Naive B cell (primary cell): ENCODE measurements around the gene IREB2. TPM values are rescaled to one million over a fixed set of nuclear protein-coding genes. Genes with fewer than 3 reads are reported as not detected.
A peak's percentile ranks its signal among the peaks of the same experiment; 100 is the strongest.

Experiments used
- ATAC-seq, 2 donors: fragments of 150-1000 bp; cut with Tn5 transposase; 2 replicates each; pipeline ENCODE4 v1.10.0; 2021; ENCODE audit warnings: low read depth in 2 of 2, mild to moderate bottlenecking in 2 of 2, moderate library complexity in 2 of 2
- DNase-seq: peaks from one replicate; pipeline ENCODE4 v3.0.0; 2022
- H3K27ac Mint-ChIP-seq, 6 donors: one replicate each; pipeline ENCODE4 v1.8.0; 2020 to 2022; ENCODE audit warnings: mild to moderate bottlenecking in 6 of 6, mixed read lengths in 6 of 6, moderate library complexity in 5 of 6, inconsistent platforms in 2 of 6
- H3K27me3 Mint-ChIP-seq, 3 donors: one replicate each; pipeline ENCODE4 v1.8.0; 2021 to 2022; ENCODE audit warnings: mixed read lengths in 3 of 3, mild to moderate bottlenecking in 1 of 3
- H3K36me3 Mint-ChIP-seq, 2 donors: one replicate each; pipeline ENCODE4 v1.8.0; 2020 to 2022; ENCODE audit warnings: mixed read lengths in 2 of 2, inconsistent platforms in 1 of 2, mild to moderate bottlenecking in 1 of 2
- H3K4me1 Mint-ChIP-seq, 3 donors: one replicate each; pipeline ENCODE4 v1.8.0; 2020 to 2022; ENCODE audit warnings: mixed read lengths in 3 of 3, inconsistent platforms in 1 of 3, mild to moderate bottlenecking in 1 of 3, moderate library complexity in 1 of 3
- H3K4me3 Mint-ChIP-seq, 8 donors: one replicate each; pipeline ENCODE4 v1.8.0; 2020 to 2022; ENCODE audit warnings: mild to moderate bottlenecking in 8 of 8, mixed read lengths in 8 of 8, moderate library complexity in 8 of 8, inconsistent platforms in 2 of 8
- H3K9me3 Mint-ChIP-seq, 7 donors: one replicate each; pipeline ENCODE4 v1.8.0; 2020 to 2022; ENCODE audit warnings: mixed read lengths in 7 of 7, mild to moderate bottlenecking in 5 of 7, inconsistent platforms in 2 of 7, moderate library complexity in 1 of 7
- polyA plus RNA-seq, 6 donors: library from polyadenylated mRNA; unstranded; fragments of 300-500 nt; fragmentation: Illumina TruSeq; gene quantifications; one replicate each; pipeline ENCODE4 v1.2.3, GENCODE V29; 2021; ENCODE audit warnings: low read depth in 6 of 6

The IREB2 gene, protein sequence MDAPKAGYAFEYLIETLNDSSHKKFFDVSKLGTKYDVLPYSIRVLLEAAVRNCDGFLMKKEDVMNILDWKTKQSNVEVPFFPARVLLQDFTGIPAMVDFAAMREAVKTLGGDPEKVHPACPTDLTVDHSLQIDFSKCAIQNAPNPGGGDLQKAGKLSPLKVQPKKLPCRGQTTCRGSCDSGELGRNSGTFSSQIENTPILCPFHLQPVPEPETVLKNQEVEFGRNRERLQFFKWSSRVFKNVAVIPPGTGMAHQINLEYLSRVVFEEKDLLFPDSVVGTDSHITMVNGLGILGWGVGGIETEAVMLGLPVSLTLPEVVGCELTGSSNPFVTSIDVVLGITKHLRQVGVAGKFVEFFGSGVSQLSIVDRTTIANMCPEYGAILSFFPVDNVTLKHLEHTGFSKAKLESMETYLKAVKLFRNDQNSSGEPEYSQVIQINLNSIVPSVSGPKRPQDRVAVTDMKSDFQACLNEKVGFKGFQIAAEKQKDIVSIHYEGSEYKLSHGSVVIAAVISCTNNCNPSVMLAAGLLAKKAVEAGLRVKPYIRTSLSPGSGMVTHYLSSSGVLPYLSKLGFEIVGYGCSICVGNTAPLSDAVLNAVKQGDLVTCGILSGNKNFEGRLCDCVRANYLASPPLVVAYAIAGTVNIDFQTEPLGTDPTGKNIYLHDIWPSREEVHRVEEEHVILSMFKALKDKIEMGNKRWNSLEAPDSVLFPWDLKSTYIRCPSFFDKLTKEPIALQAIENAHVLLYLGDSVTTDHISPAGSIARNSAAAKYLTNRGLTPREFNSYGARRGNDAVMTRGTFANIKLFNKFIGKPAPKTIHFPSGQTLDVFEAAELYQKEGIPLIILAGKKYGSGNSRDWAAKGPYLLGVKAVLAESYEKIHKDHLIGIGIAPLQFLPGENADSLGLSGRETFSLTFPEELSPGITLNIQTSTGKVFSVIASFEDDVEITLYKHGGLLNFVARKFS
- 10 to 100 TPM; 14.6 to 19.8 (median 16.6) TPM for polyA plus RNA-seq

DNA sequence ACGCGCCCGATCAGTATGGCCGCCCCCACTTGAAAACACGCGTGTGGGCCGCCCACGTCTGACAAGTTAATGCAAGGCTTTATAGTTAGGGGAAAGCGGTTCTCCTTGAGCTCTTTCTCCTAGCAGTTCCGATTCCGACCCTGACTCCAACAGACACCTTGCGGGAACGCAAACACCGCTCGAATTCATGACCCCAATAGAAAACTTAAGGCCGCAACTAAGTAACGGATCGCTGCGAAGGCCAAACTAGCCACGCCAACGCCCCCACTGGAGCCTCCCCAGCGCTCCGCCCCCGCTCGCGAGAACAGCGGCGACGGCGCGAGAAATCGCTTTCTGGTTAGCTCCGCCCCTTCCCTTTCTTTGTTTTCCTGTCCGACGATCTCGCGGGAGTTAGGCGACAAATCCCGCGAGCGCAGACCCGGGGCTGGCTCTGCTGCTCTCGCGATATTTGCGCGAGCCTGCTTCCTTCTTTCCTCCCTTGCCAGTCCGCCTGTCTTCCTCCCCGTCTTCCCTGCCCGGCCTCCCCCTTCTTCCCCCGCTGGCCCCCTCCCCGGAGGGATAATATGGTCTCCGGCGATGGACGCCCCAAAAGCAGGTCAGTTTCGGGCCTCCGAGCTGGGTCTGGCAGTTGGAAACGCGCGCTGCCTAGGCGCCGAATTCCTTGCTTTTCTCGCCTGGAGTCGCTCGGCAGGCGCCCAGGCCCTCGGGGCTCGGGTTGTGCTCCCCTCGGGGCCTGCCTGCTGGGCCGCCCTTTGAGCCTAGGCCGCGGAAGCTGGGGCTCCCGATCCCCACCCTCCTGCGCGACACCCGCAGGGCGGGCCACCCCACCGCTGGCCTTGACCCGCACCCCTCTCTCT is at the start of gene IREB2:
Gene IREB2, plus strand, starts transcription at position 455 of the 857 bp plus-strand sequence. Its CDS starts 122 bp downstream, at position 577.
- H3K4me3 Mint-ChIP-seq, result peak within 1 kb of the TSS; percentile 90 to 99 (median 97)
- H3K27ac Mint-ChIP-seq, result peak within 1 kb of the TSS; percentile 90 to 97 (median 94)
- peaks cover 0 to 5% of the 10 kb centered on the region in 2 donors for H3K36me3 Mint-ChIP-seq
- peaks cover 0 to 9% (median 0%) of the 10 kb centered on the region in 3 donors for H3K27me3 Mint-ChIP-seq
- DNase-seq, result peak; percentile 98
- peaks cover 0 to 5% (median 3%) of the 10 kb centered on the region in 7 donors for H3K9me3 Mint-ChIP-seq
- peak; percentile 85 to 88 for ATAC-seq
- H3K4me1 Mint-ChIP-seq, result peaks cover 24 to 40% (median 32%) of the 10 kb centered on the region in 3 donors

DNA sequence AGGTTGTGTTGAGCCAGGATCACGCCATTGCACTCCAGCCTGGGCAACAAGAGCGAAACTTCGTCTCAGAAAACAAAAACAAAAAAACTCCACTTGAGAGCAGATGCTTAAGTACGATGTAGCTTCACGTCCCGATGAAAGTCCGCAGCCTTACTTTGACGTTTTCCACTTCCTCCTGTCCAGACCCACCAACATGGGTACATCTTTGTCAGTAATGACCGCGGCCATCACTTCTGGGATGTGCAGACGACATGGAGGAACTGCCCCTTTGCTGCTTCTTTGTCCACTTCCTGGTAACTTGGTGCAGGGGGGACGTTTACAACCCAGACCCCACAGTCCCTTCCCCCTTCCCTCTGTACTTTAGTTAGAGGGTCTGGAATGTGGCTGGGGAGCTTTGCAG is 49.2 kb upstream of the IREB2 start:
- no peaks in the 10 kb centered on the region for H3K4me1 Mint-ChIP-seq
- H3K27me3 Mint-ChIP-seq, result peaks cover 28 to 60% (median 40%) of the 10 kb centered on the region in 3 donors
- H3K9me3 Mint-ChIP-seq, result peaks cover 0 to 5% (median 0%) of the 10 kb centered on the region in 7 donors
- H3K36me3 Mint-ChIP-seq, result peaks cover 0 to 7% of the 10 kb centered on the region in 2 donors
- no peak overlapping the region for H3K27ac Mint-ChIP-seq
- no peak overlapping the region for H3K4me3 Mint-ChIP-seq
- ATAC-seq (no peak), DNase-seq (no peak)

DNA sequence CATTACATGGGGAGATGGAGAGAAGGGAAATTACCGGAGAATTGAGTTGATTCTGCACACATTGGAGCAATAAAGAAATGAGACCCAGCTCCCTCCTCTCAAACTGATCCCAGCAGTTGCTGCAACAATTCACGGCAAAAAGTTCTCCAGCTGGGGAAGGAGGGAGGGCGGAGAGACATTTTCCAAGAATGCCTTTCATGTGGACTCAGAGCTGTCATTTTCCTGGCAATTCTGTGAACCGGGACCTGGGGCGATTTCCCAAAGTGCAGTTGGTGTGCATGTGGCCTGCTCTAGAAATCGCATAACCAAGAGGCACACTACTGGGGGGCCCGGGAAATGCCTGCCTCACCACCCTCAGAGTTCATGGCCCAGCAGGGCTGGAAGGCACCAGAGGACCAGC is 48.7 kb upstream of the IREB2 start:
- DNase-seq (no peak), ATAC-seq (no peak)
- Mint-ChIP-seq H3K27ac (no peak overlapping the region), H3K36me3 (peaks cover 0 to 7% of the 10 kb centered on the region in 2 donors), H3K4me1 (no peaks in the 10 kb centered on the region), H3K4me3 (no peak overlapping the region), H3K27me3 (peaks cover 25 to 60% (median 37%) of the 10 kb centered on the region in 3 donors), H3K9me3 (peaks cover 0 to 5% (median 0%) of the 10 kb centered on the region in 7 donors)

DNA sequence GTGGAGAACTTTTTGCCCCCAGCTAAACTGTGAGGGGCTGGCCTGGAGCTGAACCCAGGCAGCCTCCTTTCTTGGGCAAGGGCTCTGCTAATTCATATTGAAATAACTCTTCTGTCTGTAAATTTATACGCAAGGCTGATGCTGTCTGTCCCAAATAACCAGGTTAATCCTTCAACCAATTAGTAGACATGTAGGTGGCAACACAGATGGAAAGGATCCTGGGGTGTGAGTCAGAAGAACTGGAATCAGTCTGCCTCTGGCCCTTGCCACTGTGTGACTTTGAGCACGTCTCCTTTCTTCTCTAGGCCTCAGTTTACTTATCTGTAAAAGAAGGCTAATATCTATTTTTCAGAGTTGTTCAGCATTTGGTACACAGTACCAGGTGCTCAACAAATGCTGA is 48.3 kb upstream of the IREB2 start:
- ATAC-seq (no peak), DNase-seq (no peak)
- H3K27me3 Mint-ChIP-seq, result peaks cover 25 to 57% (median 36%) of the 10 kb centered on the region in 3 donors
- H3K4me3 Mint-ChIP-seq, result peak overlapping the region in 1 of 8 donors; percentile 44
- H3K27ac Mint-ChIP-seq, result no peak overlapping the region
- H3K9me3 Mint-ChIP-seq, result peaks cover 0 to 5% (median 0%) of the 10 kb centered on the region in 7 donors
- no peaks in the 10 kb centered on the region for H3K4me1 Mint-ChIP-seq
- H3K36me3 Mint-ChIP-seq, result peaks cover 0 to 7% of the 10 kb centered on the region in 2 donors

DNA sequence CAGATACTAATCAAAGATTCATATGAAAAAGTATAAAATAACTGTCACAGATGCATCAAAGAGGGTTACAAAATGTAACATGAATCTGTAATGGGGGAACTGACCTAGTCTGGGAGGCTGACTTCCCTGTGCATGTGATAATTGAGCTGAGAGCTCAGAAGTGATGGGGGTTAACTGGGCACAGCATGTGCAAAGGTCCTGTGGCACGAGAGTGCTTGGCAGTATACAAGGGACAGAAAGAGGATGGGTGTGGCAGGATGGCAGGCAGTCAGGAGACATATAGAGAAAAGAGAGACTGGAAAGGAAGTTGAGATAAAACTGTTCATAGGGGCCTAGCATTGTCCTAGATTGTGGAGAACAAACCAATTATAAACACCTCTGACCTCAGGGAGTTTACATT is 47.8 kb upstream of the IREB2 start:
- peaks cover 0 to 5% (median 0%) of the 10 kb centered on the region in 7 donors for H3K9me3 Mint-ChIP-seq
- DNase-seq (no peak), ATAC-seq (no peak)
- peaks cover 0 to 7% of the 10 kb centered on the region in 2 donors for H3K36me3 Mint-ChIP-seq
- no peaks in the 10 kb centered on the region for H3K4me1 Mint-ChIP-seq
- H3K4me3 Mint-ChIP-seq, result no peak overlapping the region
- peaks cover 20 to 52% (median 31%) of the 10 kb centered on the region in 3 donors for H3K27me3 Mint-ChIP-seq
- peak overlapping the region in 1 of 6 donors; percentile 2 for H3K27ac Mint-ChIP-seq

DNA sequence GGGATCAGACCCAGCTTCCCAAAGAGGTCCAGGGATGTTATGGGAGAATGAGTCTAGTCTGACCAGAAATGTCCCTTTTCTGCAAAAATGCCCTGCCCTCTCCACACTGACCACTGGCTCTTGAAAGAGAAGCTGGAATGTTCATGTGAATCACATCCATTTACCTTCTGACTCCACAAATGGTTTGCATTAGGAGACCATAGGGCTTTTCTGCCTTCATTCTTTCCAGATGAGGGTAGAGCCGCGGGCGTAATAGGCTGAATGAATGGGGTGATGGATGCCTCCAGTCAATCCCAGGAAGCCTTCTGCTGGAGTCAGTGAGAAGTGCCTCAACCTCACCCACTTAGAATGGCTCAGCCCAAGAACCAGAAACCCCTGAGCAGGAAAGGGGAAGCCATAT is 47.2 kb upstream of the IREB2 start:
- peaks cover 0 to 5% (median 0%) of the 10 kb centered on the region in 7 donors for H3K9me3 Mint-ChIP-seq
- H3K27ac Mint-ChIP-seq, result no peak overlapping the region

DNA sequence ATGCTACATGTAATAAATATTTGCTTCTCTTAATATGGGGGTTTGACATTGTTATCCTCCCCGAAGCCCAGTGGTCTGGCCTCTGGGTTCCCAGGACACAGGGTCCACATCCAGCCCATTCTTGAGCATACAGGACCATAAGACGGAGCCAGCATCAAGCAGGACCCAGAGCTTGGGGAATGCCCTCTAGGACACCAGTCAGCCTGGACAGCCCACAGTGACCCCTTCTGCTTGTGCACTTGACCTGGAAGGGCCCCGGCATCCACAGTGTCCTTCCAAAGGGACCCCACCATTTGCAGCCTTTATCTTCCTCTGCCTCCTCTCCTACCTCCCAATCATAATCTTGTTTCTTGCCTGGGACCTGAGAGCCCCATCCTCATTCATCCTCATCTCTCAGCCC is 46.2 kb upstream of the IREB2 start:
- Mint-ChIP-seq H3K27me3 (peaks cover 7 to 37% (median 16%) of the 10 kb centered on the region in 3 donors), H3K4me1 (no peaks in the 10 kb centered on the region), H3K9me3 (peaks cover 0 to 5% (median 0%) of the 10 kb centered on the region in 7 donors), H3K27ac (no peak overlapping the region), H3K4me3 (no peak overlapping the region), H3K36me3 (peaks cover 0 to 7% of the 10 kb centered on the region in 2 donors)
- ATAC-seq (no peak), DNase-seq (no peak)

More for the DNA sequence above, 47.2 kb upstream of the IREB2 start:
- ATAC-seq, result no peak
- H3K4me1 Mint-ChIP-seq, result no peaks in the 10 kb centered on the region
- no peak for DNase-seq
- no peak overlapping the region for H3K4me3 Mint-ChIP-seq
- peaks cover 0 to 7% of the 10 kb centered on the region in 2 donors for H3K36me3 Mint-ChIP-seq
- H3K27me3 Mint-ChIP-seq, result peaks cover 14 to 46% (median 26%) of the 10 kb centered on the region in 3 donors

DNA sequence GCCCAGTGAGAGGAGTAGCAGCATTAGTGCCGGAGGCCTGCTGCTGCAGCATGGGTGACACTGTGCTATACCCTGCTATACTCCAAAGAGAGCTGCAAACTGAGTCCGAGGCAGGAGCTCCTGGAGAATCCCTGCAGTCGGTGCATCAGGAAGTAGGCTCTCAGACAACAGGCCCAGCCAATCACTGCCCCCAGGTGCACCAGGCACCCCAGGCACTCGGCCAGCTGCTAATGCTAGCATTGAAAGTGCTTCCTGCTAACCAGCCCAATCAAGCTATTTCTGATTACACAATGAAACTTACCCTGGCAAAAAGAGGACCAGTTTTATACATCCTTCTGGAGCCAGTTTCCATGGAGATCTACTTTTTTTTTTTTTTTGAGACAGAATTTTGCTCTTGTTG is 45.6 kb upstream of the IREB2 start:
- Mint-ChIP-seq H3K27ac (no peak overlapping the region), H3K27me3 (peaks cover 4 to 35% (median 15%) of the 10 kb centered on the region in 3 donors), H3K36me3 (peaks cover 0 to 7% of the 10 kb centered on the region in 2 donors), H3K4me1 (no peaks in the 10 kb centered on the region), H3K9me3 (peaks cover 0 to 5% (median 0%) of the 10 kb centered on the region in 7 donors), H3K4me3 (no peak overlapping the region)
- ATAC-seq (no peak), DNase-seq (no peak)

DNA sequence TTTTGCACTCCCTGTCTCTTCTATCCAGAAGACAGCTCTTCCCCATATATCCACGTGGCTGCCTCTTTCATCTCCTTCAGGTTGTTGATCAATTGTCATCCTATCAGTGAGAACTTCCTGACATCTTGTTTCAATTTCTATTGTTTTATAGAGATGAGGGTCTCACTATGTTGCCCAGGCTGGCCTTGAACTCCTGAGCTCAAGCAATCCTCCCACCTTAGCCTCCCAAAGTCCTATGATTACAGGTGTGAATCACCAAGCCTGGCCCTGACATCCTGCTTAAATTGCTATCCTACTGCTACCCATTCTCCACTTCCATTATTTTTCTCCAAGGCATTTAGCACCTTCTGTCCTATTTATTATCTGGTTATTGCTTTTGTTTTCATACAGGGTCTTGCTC is 44.9 kb upstream of the IREB2 start:
- H3K9me3 Mint-ChIP-seq, result peaks cover 0 to 5% (median 0%) of the 10 kb centered on the region in 7 donors

DNA sequence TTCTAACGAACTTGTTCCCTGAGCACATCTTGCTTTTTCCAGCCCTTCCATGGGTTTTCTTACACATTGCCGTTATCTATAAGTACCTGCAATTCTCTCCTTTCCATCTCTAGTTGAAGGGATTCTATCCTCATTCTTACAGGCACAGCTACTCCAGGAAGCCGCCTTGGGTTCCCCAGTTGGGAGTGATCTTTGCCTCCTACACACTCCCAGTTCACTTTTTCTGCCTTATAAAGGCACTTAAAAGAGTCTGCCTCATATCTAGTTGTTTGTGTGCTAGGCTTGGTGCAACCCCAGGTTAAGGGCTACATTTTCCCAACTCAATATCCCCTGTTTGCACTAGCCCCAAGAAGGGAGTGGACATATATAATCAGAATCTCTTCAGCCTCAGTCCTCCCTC is 44.0 kb upstream of the IREB2 start:
- H3K36me3 Mint-ChIP-seq, result peaks cover 0 to 7% of the 10 kb centered on the region in 2 donors
- no peak overlapping the region for H3K4me3 Mint-ChIP-seq
- peaks cover 0 to 5% (median 0%) of the 10 kb centered on the region in 7 donors for H3K9me3 Mint-ChIP-seq
- H3K4me1 Mint-ChIP-seq, result no peaks in the 10 kb centered on the region
- ATAC-seq (no peak), DNase-seq (no peak)
- peaks cover 4 to 35% (median 15%) of the 10 kb centered on the region in 3 donors for H3K27me3 Mint-ChIP-seq
- no peak overlapping the region for H3K27ac Mint-ChIP-seq

More for the DNA sequence above, 44.9 kb upstream of the IREB2 start:
- Mint-ChIP-seq H3K27me3 (peaks cover 4 to 35% (median 15%) of the 10 kb centered on the region in 3 donors), H3K36me3 (peaks cover 0 to 7% of the 10 kb centered on the region in 2 donors), H3K4me1 (no peaks in the 10 kb centered on the region), H3K27ac (no peak overlapping the region), H3K4me3 (no peak overlapping the region)
- ATAC-seq (no peak), DNase-seq (no peak)

DNA sequence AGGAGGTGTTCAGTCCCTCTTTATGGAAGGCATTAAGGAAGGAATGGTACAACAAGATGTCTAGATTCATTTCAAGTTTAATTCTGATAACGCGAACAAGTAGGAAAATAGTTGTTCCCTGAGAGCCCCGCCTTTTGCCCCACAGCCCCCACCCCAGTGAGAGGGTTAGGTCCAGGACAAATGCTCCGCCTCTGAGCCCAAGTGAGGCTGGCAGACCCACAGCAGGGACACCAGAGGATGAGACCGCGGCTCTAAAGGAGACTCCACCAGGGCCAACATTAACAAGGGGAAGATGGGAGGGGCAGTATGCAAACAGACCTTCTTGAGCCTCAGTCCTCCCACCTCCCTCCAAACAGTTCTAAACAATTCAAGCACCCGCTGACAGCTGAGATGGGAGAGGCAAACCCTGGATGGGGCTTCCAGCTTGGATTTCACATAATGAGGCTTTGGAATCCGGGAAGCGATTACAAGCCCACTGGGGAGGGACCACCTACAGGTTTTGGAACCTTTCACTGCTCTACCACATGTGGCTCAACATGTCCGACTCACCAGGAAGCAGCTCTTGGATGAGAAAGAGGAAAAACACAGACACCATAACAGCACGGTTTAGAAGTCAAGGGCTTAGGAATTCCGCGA is 42.9 kb upstream of the IREB2 start:
- ATAC-seq (no peak), DNase-seq (no peak)
- Mint-ChIP-seq H3K4me1 (no peaks in the 10 kb centered on the region), H3K27me3 (peaks cover 4 to 31% (median 13%) of the 10 kb centered on the region in 3 donors), H3K27ac (no peak overlapping the region), H3K36me3 (peaks cover 0 to 5% of the 10 kb centered on the region in 2 donors), H3K4me3 (no peak overlapping the region), H3K9me3 (peaks cover 0 to 4% (median 0%) of the 10 kb centered on the region in 7 donors)

DNA sequence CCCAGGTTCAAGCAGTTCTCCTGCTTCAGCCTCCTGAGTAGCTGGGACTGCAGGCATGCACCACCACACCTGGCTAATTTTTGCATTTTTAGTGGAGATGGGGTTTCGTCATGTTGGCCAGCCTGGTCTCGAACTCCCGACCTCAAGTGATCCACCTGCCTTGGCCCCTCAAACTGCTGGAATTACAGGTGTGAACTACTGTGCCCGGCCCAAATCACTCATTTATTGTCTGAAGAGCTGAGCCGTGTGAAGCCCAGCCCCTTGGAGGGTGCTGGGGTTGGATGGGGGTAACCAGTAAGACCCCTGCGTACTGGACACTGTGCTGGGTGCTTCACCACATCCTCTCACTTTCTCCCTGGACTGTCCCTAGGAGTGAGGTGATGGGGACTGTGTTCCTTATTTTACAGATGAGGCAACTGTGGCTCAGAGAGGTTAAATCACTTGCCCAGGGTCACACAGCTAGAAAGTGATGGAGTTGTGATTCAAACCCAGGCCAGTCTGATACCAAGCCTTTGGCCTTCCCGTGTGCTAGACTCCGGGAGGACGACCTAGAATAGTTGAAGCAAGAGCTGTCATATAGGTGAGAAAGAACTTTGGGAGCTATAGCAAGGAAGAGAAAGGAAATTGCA is 41.7 kb upstream of the IREB2 start:
- no peak overlapping the region for H3K4me3 Mint-ChIP-seq
- DNase-seq (no peak), ATAC-seq (no peak)
- no peaks in the 10 kb centered on the region for H3K4me1 Mint-ChIP-seq
- H3K9me3 Mint-ChIP-seq, result no peaks in the 10 kb centered on the region
- no peaks in the 10 kb centered on the region for H3K36me3 Mint-ChIP-seq
- H3K27me3 Mint-ChIP-seq, result peaks cover 4 to 21% (median 8%) of the 10 kb centered on the region in 3 donors
- H3K27ac Mint-ChIP-seq, result peak overlapping the region in 1 of 6 donors; percentile 76
